H9 (cell line): ENCODE measurements around the gene CCDC148. TPM values are rescaled to one million over a fixed set of nuclear protein-coding genes. Genes with fewer than 3 reads are reported as not detected.
"Not testable (repeated sequence)": the region's sequence is repeated elsewhere in the genome, so short reads cannot be mapped to it uniquely, and the experiment has no call there.

Experiments
- DNase-seq: peaks from one replicate; pipeline ENCODE4 v3.0.0-alpha.2; 2017
- H2AFZ ChIP-seq: one replicate; pipeline ENCODE4 v1.6.1; 2013; ENCODE audit warnings: mild to moderate bottlenecking, low read length, control low read depth, moderate library complexity
- H2AK5ac ChIP-seq: 2 replicates; pipeline ENCODE4 v1.6.1; 2013; ENCODE audit warnings: low read length, control low read depth, mixed read lengths; ENCODE audit not compliant: insufficient read length
- H2BK120ac ChIP-seq: one replicate; pipeline ENCODE4 v1.6.1; 2013; ENCODE audit warnings: low read depth, mild to moderate bottlenecking, low read length, control low read depth, inconsistent platforms; ENCODE audit not compliant: poor library complexity, severe bottlenecking
- H2BK12ac ChIP-seq: 2 replicates; pipeline ENCODE4 v1.6.1; 2013; ENCODE audit warnings: low read length, control low read depth, mixed read lengths, low read depth; ENCODE audit not compliant: insufficient read length
- H2BK15ac ChIP-seq: 2 replicates; pipeline ENCODE4 v1.6.1; 2013; ENCODE audit warnings: low read depth, low read length, control low read depth
- H2BK20ac ChIP-seq: one replicate; pipeline ENCODE4 v1.6.1; 2013; ENCODE audit warnings: low read depth, mild to moderate bottlenecking, low read length, control low read depth, inconsistent platforms; ENCODE audit not compliant: poor library complexity, severe bottlenecking
- H2BK5ac ChIP-seq: 2 replicates; pipeline ENCODE4 v1.6.1; 2013; ENCODE audit warnings: low read length, control low read depth, mixed read lengths; ENCODE audit not compliant: insufficient read length
- H3K14ac ChIP-seq: 2 replicates; pipeline ENCODE4 v1.6.1; 2013; ENCODE audit warnings: low read length, control low read depth; ENCODE audit not compliant: insufficient read depth
- H3K18ac ChIP-seq: 2 replicates; pipeline ENCODE4 v1.6.1; 2013; ENCODE audit warnings: low read depth, mild to moderate bottlenecking, mixed read lengths, low read length, control low read depth; ENCODE audit not compliant: insufficient read length
- H3K23ac ChIP-seq: 2 replicates; pipeline ENCODE4 v1.6.1; 2013; ENCODE audit warnings: low read length, control low read depth, mixed read lengths, low read depth; ENCODE audit not compliant: insufficient read length
- H3K23me2 ChIP-seq: 2 replicates; pipeline ENCODE4 v1.6.1; 2013; ENCODE audit warnings: low read depth, mild to moderate bottlenecking, mixed read lengths, low read length, control low read depth; ENCODE audit not compliant: insufficient read length, poor library complexity, severe bottlenecking
- H3K27ac ChIP-seq: 2 replicates; pipeline ENCODE4 v1.5.1; 2013; ENCODE audit warnings: low read length, control low read depth, mixed read lengths, low read depth; ENCODE audit not compliant: insufficient read length
- H3K27me3 ChIP-seq: 2 replicates; pipeline ENCODE4 v1.6.1; 2013; ENCODE audit warnings: low read length, control low read depth, inconsistent platforms; ENCODE audit not compliant: insufficient read depth
- H3K4ac ChIP-seq: 2 replicates; pipeline ENCODE4 v1.6.1; 2013; ENCODE audit warnings: low read depth, mild to moderate bottlenecking, control low read depth, inconsistent platforms, low read length, moderate library complexity
- H3K4me1 ChIP-seq: 2 replicates; pipeline ENCODE4 v1.6.1; 2013; ENCODE audit warnings: low read length, control low read depth, inconsistent platforms; ENCODE audit not compliant: insufficient read depth
- H3K4me2 ChIP-seq: 2 replicates; pipeline ENCODE4 v1.6.1; 2013; ENCODE audit warnings: low read length, control low read depth, mixed read lengths; ENCODE audit not compliant: insufficient read length, insufficient read depth
- H3K56ac ChIP-seq: 2 replicates; pipeline ENCODE4 v1.6.1; 2013; ENCODE audit warnings: low read depth, mild to moderate bottlenecking, mixed read lengths, low read length, control low read depth; ENCODE audit not compliant: insufficient read length
- H3K79me1 ChIP-seq: 2 replicates; pipeline ENCODE4 v1.6.1; 2013; ENCODE audit warnings: low read depth, mild to moderate bottlenecking, moderate library complexity, low read length, control low read depth, inconsistent platforms; ENCODE audit not compliant: insufficient read depth, poor library complexity, severe bottlenecking
- H3K79me2 ChIP-seq: 2 replicates; pipeline ENCODE4 v1.6.1; 2013; ENCODE audit warnings: low read length, control low read depth, inconsistent platforms; ENCODE audit not compliant: insufficient read depth
- H3K9ac ChIP-seq: 2 replicates; pipeline ENCODE4 v1.6.1; 2013; ENCODE audit warnings: low read length, control low read depth, mixed read lengths; ENCODE audit not compliant: insufficient read length; ENCODE audit errors: extremely low read depth
- H3K9me3 ChIP-seq: one replicate; pipeline ENCODE4 v1.6.1; 2013; ENCODE audit warnings: low read depth, low read length, inconsistent platforms; ENCODE audit not compliant: control insufficient read depth
- H3T11ph ChIP-seq: one replicate; pipeline ENCODE4 v1.6.1; 2013; ENCODE audit warnings: mild to moderate bottlenecking, low read length, control low read depth, inconsistent platforms
- H4K20me1 ChIP-seq: one replicate; pipeline ENCODE4 v1.6.1; 2013; ENCODE audit not compliant: control insufficient read depth, insufficient read length, insufficient read depth
- H4K5ac ChIP-seq: 2 replicates; pipeline ENCODE4 v1.6.1; 2013; ENCODE audit warnings: low read depth, mild to moderate bottlenecking, mixed read lengths, low read length, control low read depth; ENCODE audit not compliant: insufficient read length
- H4K8ac ChIP-seq: replicated peaks from 2 replicates; pipeline ENCODE4 v1.6.1; 2013; ENCODE audit warnings: low read length, control low read depth, mixed read lengths, low read depth; ENCODE audit not compliant: insufficient read length
- H4K91ac ChIP-seq: 2 replicates; pipeline ENCODE4 v1.6.1; 2013; ENCODE audit warnings: low read depth, mild to moderate bottlenecking, moderate library complexity, mixed read lengths, low read length, control low read depth; ENCODE audit not compliant: insufficient read length
- H3K27ac Mint-ChIP-seq, 3 experiments: 2 replicates in 2 of 3; 3 replicates in 1 of 3; pipeline ENCODE4 v1.8.0; 2020 to 2021; ENCODE audit warnings: mixed read lengths in 3 of 3, mild to moderate bottlenecking in 1 of 3, moderate library complexity in 1 of 3
- H3K27me3 Mint-ChIP-seq: 2 replicates; pipeline ENCODE4 v1.8.0; 2021; ENCODE audit warnings: low read depth, mild to moderate bottlenecking, moderate library complexity, mixed read lengths
- H3K36me3 Mint-ChIP-seq, 3 experiments: 2 replicates in 2 of 3; 3 replicates in 1 of 3; pipeline ENCODE4 v1.8.0; 2020 to 2021; ENCODE audit warnings: low read depth in 3 of 3, mixed read lengths in 3 of 3; ENCODE audit not compliant: insufficient read depth in 1 of 3
- H3K4me1 Mint-ChIP-seq, 2 experiments: 2 replicates each; pipeline ENCODE4 v1.8.0; 2020; ENCODE audit warnings: mixed read lengths in 2 of 2
- H3K4me3 Mint-ChIP-seq, 2 experiments: 2 replicates in 1 of 2; 3 replicates in 1 of 2; pipeline ENCODE4 v1.8.0; 2020 to 2021; ENCODE audit warnings: mild to moderate bottlenecking in 2 of 2, mixed read lengths in 2 of 2, moderate library complexity in 1 of 2
- H3K9me3 Mint-ChIP-seq, 2 experiments: 2 replicates in 1 of 2; 3 replicates in 1 of 2; pipeline ENCODE4 v1.8.0; 2020; ENCODE audit warnings: mild to moderate bottlenecking in 2 of 2, mixed read lengths in 2 of 2, moderate library complexity in 1 of 2
- WGBS: extraction: QIAGEN DNeasy Blood & Tissue Kit; methylation state at CpG from one replicate; pipeline ENCODE4 v1.1.7; 2013; ENCODE audit warnings: missing lambda C conversion rate, low lambda C conversion rate, mixed read lengths; ENCODE audit not compliant: insufficient read length; ENCODE audit errors: extremely low coverage; 5-methylcytosine and 5-hydroxymethylcytosine counted together
- total RNA-seq: library from RNA; stranded (reverse); gene quantifications from 2 replicates; pipeline ENCODE4 v1.2.1, GENCODE V29; 2021
- TF ChIP-seq, protein P1 (sequence below): fragments of 200-600 bp; sonication (generic); conservative IDR thresholded peaks from 3 replicates; pipeline ENCODE4 v1.8.0; 2021; ENCODE audit warnings: antibody characterized with exemption, mild to moderate bottlenecking

The CCDC148 gene
- total RNA-seq, 1 experiment from 2014 or later = 1.5 TPM

- no peaks in the 10 kb centered on the region for H4K20me1 ChIP-seq
- H4K8ac ChIP-seq = no peak overlapping the region
- H3K4ac ChIP-seq = no peak overlapping the region
- H3K9ac ChIP-seq = no peak overlapping the region
- H2BK20ac ChIP-seq = no peak overlapping the region
- no peaks in the 10 kb centered on the region for H3K9me3 ChIP-seq
- no peaks in the 10 kb centered on the region for H3K23me2 ChIP-seq
- WGBS = no CpG with 5 or more reads among the region's 8 CpGs
- H3K27ac ChIP-seq = no peak overlapping the region
- H4K5ac ChIP-seq = no peak overlapping the region
- no peak overlapping the region for H3K56ac ChIP-seq
- no peak overlapping the region for H2BK12ac ChIP-seq
- Mint-ChIP-seq H3K4me3 (peak overlapping the region in 1 of 2 experiments; percentile 14; a peak in 1 of 5 replicates), H3K36me3 (peaks cover 13 to 33% (median 25%) of the 10 kb centered on the region in 3 experiments), H3K9me3 (peaks cover 0 to 4% of the 10 kb centered on the region in 2 experiments; a peak in 2 of 5 replicates), H3K27ac (peak overlapping the region in 1 of 3 experiments; percentile 53; a peak in 2 of 7 replicates), H3K4me1 (peaks cover 25 to 33% of the 10 kb centered on the region in 2 experiments), H3K27me3 (no peaks in the 10 kb centered on the region)
- no peak overlapping the region for H3K18ac ChIP-seq
- no peak overlapping the region for H2BK120ac ChIP-seq
- H3K79me1 ChIP-seq = peaks cover 7% of the 10 kb centered on the region
- H2BK5ac ChIP-seq = no peak overlapping the region
- no peak overlapping the region for H4K91ac ChIP-seq
- no peak for DNase-seq
- no peak overlapping the region for H3K14ac ChIP-seq
- H3K23ac ChIP-seq = no peak overlapping the region
- H2AFZ ChIP-seq = no peak overlapping the region
- no peak overlapping the region for H2BK15ac ChIP-seq
- peaks cover 2% of the 10 kb centered on the region; the same call in 1 of the 2 replicates for H3K4me1 ChIP-seq
- TF ChIP-seq, protein P1, sequence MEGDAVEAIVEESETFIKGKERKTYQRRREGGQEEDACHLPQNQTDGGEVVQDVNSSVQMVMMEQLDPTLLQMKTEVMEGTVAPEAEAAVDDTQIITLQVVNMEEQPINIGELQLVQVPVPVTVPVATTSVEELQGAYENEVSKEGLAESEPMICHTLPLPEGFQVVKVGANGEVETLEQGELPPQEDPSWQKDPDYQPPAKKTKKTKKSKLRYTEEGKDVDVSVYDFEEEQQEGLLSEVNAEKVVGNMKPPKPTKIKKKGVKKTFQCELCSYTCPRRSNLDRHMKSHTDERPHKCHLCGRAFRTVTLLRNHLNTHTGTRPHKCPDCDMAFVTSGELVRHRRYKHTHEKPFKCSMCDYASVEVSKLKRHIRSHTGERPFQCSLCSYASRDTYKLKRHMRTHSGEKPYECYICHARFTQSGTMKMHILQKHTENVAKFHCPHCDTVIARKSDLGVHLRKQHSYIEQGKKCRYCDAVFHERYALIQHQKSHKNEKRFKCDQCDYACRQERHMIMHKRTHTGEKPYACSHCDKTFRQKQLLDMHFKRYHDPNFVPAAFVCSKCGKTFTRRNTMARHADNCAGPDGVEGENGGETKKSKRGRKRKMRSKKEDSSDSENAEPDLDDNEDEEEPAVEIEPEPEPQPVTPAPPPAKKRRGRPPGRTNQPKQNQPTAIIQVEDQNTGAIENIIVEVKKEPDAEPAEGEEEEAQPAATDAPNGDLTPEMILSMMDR = peak; percentile 64
- H3K79me2 ChIP-seq = 0 out of 2 replicates have a peak, but pooled peaks cover 2% of the 10 kb centered on the region
- H2AK5ac ChIP-seq = no peak overlapping the region
- H3K4me2 ChIP-seq = no peak overlapping the region
- no peaks in the 10 kb centered on the region for H3K27me3 ChIP-seq
- no peak overlapping the region for H3T11ph ChIP-seq
Observed at GRCh38 chr2:158473719-158474392, 17.3 kb upstream of the CCDC148 start.

DNA sequence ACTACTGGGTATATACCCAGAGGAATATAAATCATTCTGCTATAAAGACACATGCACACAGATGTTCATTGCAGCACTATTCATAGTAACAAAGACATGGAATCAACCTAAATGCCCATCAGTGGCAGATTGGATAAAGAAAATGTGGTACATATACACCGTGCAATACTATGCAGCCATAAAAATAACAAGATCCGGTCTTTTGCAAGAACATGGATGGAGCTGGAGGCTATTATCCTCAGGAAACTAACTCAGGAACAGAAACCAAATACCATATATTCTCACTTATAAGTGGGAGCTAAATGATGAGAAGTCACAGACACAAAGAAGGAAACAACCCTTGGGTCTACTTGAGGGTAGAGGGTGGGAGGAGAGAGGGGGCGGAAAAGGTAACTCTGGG is 16.7 kb upstream of the CCDC148 start:
- H3K9me3 ChIP-seq, H3K18ac ChIP-seq, H2AK5ac ChIP-seq, H3K23me2 ChIP-seq, H3K27me3 ChIP-seq, H4K8ac ChIP-seq, H4K5ac ChIP-seq, H3K79me2 ChIP-seq, H3K4me3 Mint-ChIP-seq, H3K79me1 ChIP-seq, H4K91ac ChIP-seq, H3K4me2 ChIP-seq, H3K4me1 ChIP-seq, H3K23ac ChIP-seq, H3K56ac ChIP-seq, H4K20me1 ChIP-seq, H2BK15ac ChIP-seq, H3T11ph ChIP-seq, DNase-seq, H2BK120ac ChIP-seq, H3K9me3 Mint-ChIP-seq, H3K27ac Mint-ChIP-seq, H2BK20ac ChIP-seq, H2AFZ ChIP-seq, H3K4ac ChIP-seq, H2BK5ac ChIP-seq, H2BK12ac ChIP-seq, H3K9ac ChIP-seq, H3K27ac ChIP-seq, H3K27me3 Mint-ChIP-seq, H3K14ac ChIP-seq: not testable (repeated sequence)
- Mint-ChIP-seq H3K36me3 (peaks cover 15 to 34% (median 26%) of the 10 kb centered on the region in 3 experiments), H3K4me1 (peaks cover 25 to 33% of the 10 kb centered on the region in 2 experiments)
- WGBS = no CpG with 5 or more reads among the region's 3 CpGs
